BE2C (cell line): ENCODE measurements around the gene CYBA.
A peak's percentile ranks its signal among the peaks of the same experiment; 100 is the strongest.

Source experiments
- DNase-seq: peaks from one replicate; pipeline ENCODE4 v3.0.0-alpha.2; 2020
- H3K27me3 ChIP-seq: fragments of 250-450 bp; sonication (Bioruptor Pico); 2 replicates; pipeline ENCODE4 v1.5.1; 2020; ENCODE audit warnings: mild to moderate bottlenecking
- H3K36me3 ChIP-seq: fragments of 250-450 bp; sonication (Bioruptor Pico); 2 replicates; pipeline ENCODE4 v1.5.1; 2020; ENCODE audit warnings: mild to moderate bottlenecking
- H3K4me1 ChIP-seq: fragments of 250-450 bp; sonication (Bioruptor Pico); 2 replicates; pipeline ENCODE4 v1.5.1; 2020
- H3K4me3 ChIP-seq: 2 replicates; pipeline ENCODE4 v1.5.1; 2011; ENCODE audit warnings: low read depth, low read length
- H3K9me3 ChIP-seq: fragments of 250-450 bp; sonication (Bioruptor Pico); 2 replicates; pipeline ENCODE4 v1.5.1; 2020
- TF ChIP-seq, protein P1 (sequence below): IDR thresholded peaks from 2 replicates; pipeline ENCODE4 v1.5.1; 2012; ENCODE audit warnings: mild to moderate bottlenecking, low read depth, low read length

CYBA gene

DNA sequence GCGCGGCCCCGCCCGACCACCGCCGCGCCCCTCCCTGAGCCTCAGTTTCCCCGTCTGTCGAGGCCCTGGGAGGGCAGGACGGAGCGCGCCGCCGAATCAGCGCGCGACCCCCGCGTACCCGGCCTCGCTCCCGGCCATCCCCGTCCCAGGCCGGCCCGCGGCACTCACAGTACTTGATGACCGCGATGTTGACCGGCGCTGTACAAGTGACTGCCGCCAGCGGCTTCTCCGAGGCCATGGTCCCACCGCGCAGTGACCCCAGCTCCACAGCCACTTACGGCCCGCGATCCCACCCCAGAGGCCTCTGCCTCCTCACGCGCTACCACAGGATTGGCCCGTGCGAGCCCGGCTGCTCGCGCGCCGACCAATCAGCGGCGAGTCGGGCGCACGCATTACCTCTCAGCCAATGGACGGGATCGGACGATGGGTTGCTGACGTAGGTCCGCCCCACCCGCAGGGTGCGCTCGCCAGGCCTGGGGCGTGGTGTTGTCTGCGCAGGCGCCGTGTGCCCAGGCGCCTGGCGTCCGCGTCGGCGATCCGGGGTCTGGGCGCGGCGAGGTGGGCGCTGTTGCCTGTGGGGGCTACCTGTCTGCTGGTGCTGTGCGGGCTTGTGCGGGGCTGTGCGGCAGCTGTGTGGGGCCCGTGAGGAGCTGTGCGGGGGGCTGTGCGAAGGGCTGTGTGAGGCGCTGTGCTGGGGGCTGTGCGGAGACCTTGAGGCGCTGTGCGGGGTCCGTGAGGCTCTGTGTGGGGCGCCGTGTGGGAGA is 12.2 kb upstream of the CYBA start, which contains the start of gene MVD:
TSS of gene MVD (minus strand) at position 249 of the 764 bp plus-strand sequence. CDS start at position 238, 11 bp downstream.
- H3K27me3 ChIP-seq, result no peaks in the 10 kb centered on the region
- DNase-seq, result peak; percentile 98
- H3K4me3 ChIP-seq, result peak within 1 kb of the TSS; percentile 85
- no peaks in the 10 kb centered on the region for H3K36me3 ChIP-seq
- TF ChIP-seq, protein P1, sequence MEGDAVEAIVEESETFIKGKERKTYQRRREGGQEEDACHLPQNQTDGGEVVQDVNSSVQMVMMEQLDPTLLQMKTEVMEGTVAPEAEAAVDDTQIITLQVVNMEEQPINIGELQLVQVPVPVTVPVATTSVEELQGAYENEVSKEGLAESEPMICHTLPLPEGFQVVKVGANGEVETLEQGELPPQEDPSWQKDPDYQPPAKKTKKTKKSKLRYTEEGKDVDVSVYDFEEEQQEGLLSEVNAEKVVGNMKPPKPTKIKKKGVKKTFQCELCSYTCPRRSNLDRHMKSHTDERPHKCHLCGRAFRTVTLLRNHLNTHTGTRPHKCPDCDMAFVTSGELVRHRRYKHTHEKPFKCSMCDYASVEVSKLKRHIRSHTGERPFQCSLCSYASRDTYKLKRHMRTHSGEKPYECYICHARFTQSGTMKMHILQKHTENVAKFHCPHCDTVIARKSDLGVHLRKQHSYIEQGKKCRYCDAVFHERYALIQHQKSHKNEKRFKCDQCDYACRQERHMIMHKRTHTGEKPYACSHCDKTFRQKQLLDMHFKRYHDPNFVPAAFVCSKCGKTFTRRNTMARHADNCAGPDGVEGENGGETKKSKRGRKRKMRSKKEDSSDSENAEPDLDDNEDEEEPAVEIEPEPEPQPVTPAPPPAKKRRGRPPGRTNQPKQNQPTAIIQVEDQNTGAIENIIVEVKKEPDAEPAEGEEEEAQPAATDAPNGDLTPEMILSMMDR, result no peak
- H3K4me1 ChIP-seq, result no peaks in the 10 kb centered on the region; the same call in 1 of the 2 replicates
- no peaks in the 10 kb centered on the region for H3K9me3 ChIP-seq

DNA sequence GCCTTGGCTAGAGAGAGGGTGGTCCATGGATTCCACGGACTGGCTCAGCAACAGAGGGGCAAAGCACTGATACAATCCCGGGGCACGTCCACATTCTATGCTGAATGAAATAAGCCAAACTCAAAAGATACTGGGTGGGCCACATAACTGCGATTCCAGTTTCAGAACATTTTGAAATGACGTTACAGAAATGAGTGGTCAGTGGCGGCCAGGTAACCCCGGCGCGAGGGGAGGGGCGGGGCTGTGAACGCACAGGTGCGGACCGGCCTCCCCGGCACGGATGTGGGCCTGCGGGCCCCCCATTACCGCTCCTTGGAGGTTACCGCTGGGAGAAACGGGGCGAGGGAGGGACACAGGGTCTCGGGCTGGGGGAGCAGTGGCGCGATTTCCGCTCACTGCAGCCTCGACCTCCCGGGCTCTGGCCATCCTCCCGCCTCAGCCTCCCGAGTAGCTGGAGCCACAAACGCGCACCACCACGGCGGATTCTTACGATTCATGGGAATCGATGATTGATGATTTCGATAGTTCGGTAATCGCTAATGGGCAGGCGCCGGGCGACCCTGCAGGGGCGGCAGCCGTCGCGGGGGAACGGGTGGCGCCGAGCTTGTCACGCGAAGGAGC is 11.5 kb upstream of the CYBA start:
- TF ChIP-seq, protein P1, result no peak
- Histone ChIP-seq H3K27me3 (no peaks in the 10 kb centered on the region), H3K36me3 (peaks cover under 1% of the 10 kb centered on the region; the same call in 1 of the 2 replicates), H3K9me3 (no peaks in the 10 kb centered on the region), H3K4me1 (no peaks in the 10 kb centered on the region; the same call in 1 of the 2 replicates), H3K4me3 (peak overlapping the region; percentile 85)
- DNase-seq, result no peak

DNA sequence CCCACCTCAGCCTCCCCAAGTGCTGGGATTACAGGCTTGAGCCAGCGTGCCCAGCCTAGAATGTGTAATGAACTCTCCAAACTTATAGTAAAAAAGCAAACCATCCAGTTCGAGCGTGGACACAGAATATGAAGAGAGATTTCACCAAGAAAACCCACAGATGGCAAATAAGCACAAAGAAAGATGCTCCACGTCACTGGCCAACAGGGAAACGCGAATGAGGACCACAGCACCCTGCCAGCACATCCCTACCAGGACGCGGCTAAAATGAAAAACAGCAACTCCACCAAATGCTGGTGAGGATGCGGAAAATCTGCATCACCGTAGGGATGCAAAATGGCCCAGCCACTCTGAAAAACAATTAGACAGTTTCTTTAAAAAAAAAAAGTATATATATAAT is 10.6 kb upstream of the CYBA start:
- Histone ChIP-seq H3K9me3 (no peaks in the 10 kb centered on the region), H3K4me1 (no peaks in the 10 kb centered on the region; the same call in 1 of the 2 replicates), H3K27me3 (no peaks in the 10 kb centered on the region), H3K4me3 (no peak overlapping the region; the same call in 1 of the 2 replicates), H3K36me3 (peaks cover 6% of the 10 kb centered on the region; the same call in 1 of the 2 replicates)
- TF ChIP-seq, protein P1, result no peak
- no peak for DNase-seq

DNA sequence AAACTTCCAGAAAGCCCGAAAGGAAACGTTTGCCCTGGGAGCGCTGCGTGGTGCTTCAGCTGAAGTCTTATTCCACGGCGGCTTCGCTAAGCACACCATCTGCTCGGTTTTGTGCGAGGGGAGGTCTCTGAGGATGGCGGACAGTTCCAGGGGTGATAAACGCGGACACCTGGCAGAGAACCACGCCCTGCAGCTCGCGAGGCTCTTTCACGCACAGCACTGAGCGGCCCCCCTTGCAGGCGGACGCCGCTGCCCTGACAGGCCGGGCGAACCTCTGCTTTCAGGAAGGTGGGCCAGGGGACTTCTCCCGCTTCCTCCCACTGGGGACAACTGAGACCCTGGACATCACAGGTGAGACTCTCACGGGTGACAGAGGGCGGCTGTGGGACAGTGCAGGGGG is 8.3 kb upstream of the CYBA start:
- H3K36me3 ChIP-seq, result peaks cover 16% of the 10 kb centered on the region
- no peaks in the 10 kb centered on the region; the same call in 1 of the 2 replicates for H3K4me1 ChIP-seq
- no peaks in the 10 kb centered on the region for H3K27me3 ChIP-seq
- H3K4me3 ChIP-seq, result no peak overlapping the region
- no peak for DNase-seq
- no peaks in the 10 kb centered on the region for H3K9me3 ChIP-seq
- TF ChIP-seq, protein P1, result no peak

DNA sequence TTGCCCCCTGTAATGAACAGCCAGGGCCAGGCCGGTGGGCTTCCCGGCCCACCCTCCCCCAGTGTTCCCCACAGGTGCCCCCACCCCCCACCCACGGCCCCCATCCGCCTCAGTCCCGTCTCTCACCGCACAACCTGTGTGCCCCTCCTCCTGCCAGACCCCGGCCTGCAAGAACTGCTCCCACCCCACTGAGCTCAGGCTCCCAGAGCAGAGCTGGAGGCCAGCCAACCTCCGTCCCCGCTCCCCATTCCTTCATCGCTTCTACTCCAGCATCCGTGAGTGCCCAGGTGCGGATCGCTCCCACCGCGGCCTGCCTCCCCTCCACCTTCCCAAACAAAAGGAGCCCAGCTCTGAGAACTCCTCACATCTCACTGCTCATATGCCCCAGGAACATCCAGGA is 7.9 kb upstream of the CYBA start:
- peaks cover 16% of the 10 kb centered on the region for H3K36me3 ChIP-seq
- H3K4me1 ChIP-seq, result no peaks in the 10 kb centered on the region
- TF ChIP-seq, protein P1, result no peak
- H3K9me3 ChIP-seq, result no peaks in the 10 kb centered on the region
- H3K4me3 ChIP-seq, result no peak overlapping the region
- H3K27me3 ChIP-seq, result no peaks in the 10 kb centered on the region
- DNase-seq, result no peak

DNA sequence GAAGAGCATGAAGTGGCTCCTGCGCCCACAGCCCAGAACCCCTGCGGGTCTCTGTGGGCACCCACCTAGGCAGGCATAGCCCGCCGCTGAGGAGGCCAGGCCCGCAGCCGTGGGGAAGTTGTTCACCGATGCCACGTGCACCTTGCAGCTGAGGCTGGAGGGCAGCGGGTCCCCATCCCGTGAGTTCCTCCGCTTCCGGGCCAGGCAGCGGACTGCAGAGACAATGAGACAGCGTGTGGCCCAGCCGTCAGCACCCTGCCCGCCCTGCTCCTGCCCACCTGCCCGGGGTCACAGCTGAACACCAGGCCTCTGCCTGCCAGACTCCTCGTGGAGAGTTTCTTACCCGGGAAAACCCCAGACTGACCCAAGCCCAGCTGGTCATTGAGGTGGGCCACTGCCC is 6.5 kb upstream of the CYBA start:
- no peaks in the 10 kb centered on the region for H3K4me1 ChIP-seq
- peaks cover 16% of the 10 kb centered on the region for H3K36me3 ChIP-seq
- H3K9me3 ChIP-seq, result no peaks in the 10 kb centered on the region
- no peaks in the 10 kb centered on the region for H3K27me3 ChIP-seq
- no peak for DNase-seq
- H3K4me3 ChIP-seq, result no peak overlapping the region
- TF ChIP-seq, protein P1, result no peak
